CD4-positive, CD25-positive, alpha-beta regulatory T cell (primary cell): ENCODE measurements around the gene RNASE9. TPM values are rescaled to one million over a fixed set of nuclear protein-coding genes. Genes with fewer than 3 reads are reported as not detected.
A peak's percentile ranks its signal among the peaks of the same experiment; 100 is the strongest.
"Not testable (repeated sequence)": the region's sequence is repeated elsewhere in the genome, so short reads cannot be mapped to it uniquely, and the experiment has no call there.

Experiments used
- ATAC-seq, 2 donors: fragments of 150-1000 bp; cut with Tn5 transposase; one replicate each; pipeline ENCODE4 v1.10.0; 2021; ENCODE audit warnings: low read depth in 2 of 2, moderate number of reproducible peaks in 2 of 2, moderate library complexity in 1 of 2
- DNase-seq, 3 donors: peaks; one replicate each; pipeline versions ENCODE4 v3.0.0 to v3.0.0-alpha.2; 2012 to 2022; ENCODE audit warnings: mixed read lengths in 1 of 3
- H3K27ac ChIP-seq: one replicate; pipeline ENCODE4 v1.7.0; 2013; ENCODE audit warnings: mild to moderate bottlenecking, low read length; ENCODE audit not compliant: insufficient read depth, poor library complexity, severe bottlenecking
- H3K27me3 ChIP-seq: one replicate; pipeline ENCODE4 v1.7.0; 2013; ENCODE audit warnings: low read length; ENCODE audit not compliant: control insufficient read depth, insufficient read depth
- H3K36me3 ChIP-seq: one replicate; pipeline ENCODE4 v1.7.0; 2013; ENCODE audit warnings: mild to moderate bottlenecking, low read length, moderate library complexity; ENCODE audit not compliant: control insufficient read depth, insufficient read depth
- H3K4me1 ChIP-seq: 2 replicates; pipeline ENCODE4 v1.7.0; 2013; ENCODE audit warnings: mild to moderate bottlenecking, low read length; ENCODE audit not compliant: insufficient read depth, control insufficient read depth, poor library complexity, severe bottlenecking
- H3K4me3 ChIP-seq: one replicate; pipeline ENCODE4 v1.7.0; 2013; ENCODE audit warnings: low read depth, mild to moderate bottlenecking, low read length, moderate library complexity
- H3K9me3 ChIP-seq, 2 experiments: 1 replicate in 1 of 2; 2 replicates in 1 of 2; pipeline ENCODE4 v1.7.0; 2013; ENCODE audit warnings: low read length in 2 of 2, mild to moderate bottlenecking in 1 of 2, moderate library complexity in 1 of 2; ENCODE audit not compliant: control insufficient read depth in 2 of 2
- H3K27ac Mint-ChIP-seq, 3 donors: one replicate each; pipeline ENCODE4 v1.8.0; 2020 to 2022; ENCODE audit warnings: mild to moderate bottlenecking in 3 of 3, mixed read lengths in 3 of 3, moderate library complexity in 2 of 3
- H3K27me3 Mint-ChIP-seq: one replicate; pipeline ENCODE4 v1.8.0; 2022; ENCODE audit warnings: mild to moderate bottlenecking, mixed read lengths
- H3K36me3 Mint-ChIP-seq: one replicate; pipeline ENCODE4 v1.8.0; 2020; ENCODE audit warnings: mixed read lengths
- H3K4me1 Mint-ChIP-seq, 4 donors: one replicate each; pipeline ENCODE4 v1.8.0; 2020 to 2022; ENCODE audit warnings: mixed read lengths in 4 of 4, mild to moderate bottlenecking in 1 of 4
- H3K4me3 Mint-ChIP-seq, 4 donors: one replicate each; pipeline ENCODE4 v1.8.0; 2020 to 2022; ENCODE audit warnings: mild to moderate bottlenecking in 4 of 4, mixed read lengths in 4 of 4, moderate library complexity in 3 of 4
- H3K9me3 Mint-ChIP-seq, 7 donors: one replicate each; pipeline ENCODE4 v1.8.0; 2020 to 2022; ENCODE audit warnings: mixed read lengths in 7 of 7, mild to moderate bottlenecking in 3 of 7, moderate library complexity in 2 of 7
- polyA plus RNA-seq, 4 donors: library from polyadenylated mRNA; unstranded; fragments of 300-500 nt; fragmentation: Illumina TruSeq; gene quantifications; one replicate each; pipeline ENCODE4 v1.2.3, GENCODE V29; 2021
- total RNA-seq: library from RNA; stranded (reverse); gene quantifications from one replicate; pipeline ENCODE4 v1.2.3, GENCODE V29; 2022

The RNASE9 gene
- total and polyA plus RNA-seq, 5 donors from 2014 or later: not detected

GRCh38 chr14:20570720-20571119 lies 9.9 kb upstream of the RNASE9 start:
- peaks cover 10 to 14% of the 10 kb centered on the region in 2 experiments for H3K9me3 ChIP-seq
- H3K9me3 Mint-ChIP-seq: peaks cover 0 to 17% (median 1%) of the 10 kb centered on the region in 7 donors
- H3K27ac Mint-ChIP-seq, H3K27ac ChIP-seq, H3K4me3 Mint-ChIP-seq, DNase-seq, H3K4me3 ChIP-seq, H3K4me1 Mint-ChIP-seq, H3K4me1 ChIP-seq, H3K36me3 Mint-ChIP-seq, H3K27me3 ChIP-seq, H3K36me3 ChIP-seq, ATAC-seq: not testable (repeated sequence)
- peaks cover 11% of the 10 kb centered on the region for H3K27me3 Mint-ChIP-seq

GRCh38 chr14:20569865-20570264 lies 9.0 kb upstream of the RNASE9 start:
- H3K27me3 ChIP-seq, H3K27ac Mint-ChIP-seq, ATAC-seq, H3K4me3 Mint-ChIP-seq, H3K36me3 Mint-ChIP-seq, DNase-seq, H3K4me1 Mint-ChIP-seq, H3K36me3 ChIP-seq, H3K4me3 ChIP-seq, H3K27ac ChIP-seq, H3K4me1 ChIP-seq: not testable (repeated sequence)
- Mint-ChIP-seq H3K9me3 (peaks cover 0 to 17% (median 1%) of the 10 kb centered on the region in 7 donors), H3K27me3 (peaks cover 14% of the 10 kb centered on the region)
- H3K9me3 ChIP-seq: peaks cover 10 to 14% of the 10 kb centered on the region in 2 experiments

GRCh38 chr14:20569066-20569465 lies 8.2 kb upstream of the RNASE9 start:
- Histone ChIP-seq H3K36me3 (no peaks in the 10 kb centered on the region), H3K9me3 (peaks cover 10 to 14% of the 10 kb centered on the region in 2 experiments), H3K4me1 (no peaks in the 10 kb centered on the region), H3K27ac (no peak overlapping the region), H3K4me3 (no peak overlapping the region), H3K27me3 (no peaks in the 10 kb centered on the region)
- ATAC-seq: no peak
- Mint-ChIP-seq H3K9me3 (peaks cover 0 to 17% (median 1%) of the 10 kb centered on the region in 7 donors), H3K4me1 (peaks cover 0 to 7% (median 6%) of the 10 kb centered on the region in 4 donors), H3K4me3 (no peak overlapping the region), H3K36me3 (no peaks in the 10 kb centered on the region), H3K27me3 (peaks cover 20% of the 10 kb centered on the region), H3K27ac (no peak overlapping the region)
- DNase-seq: no peak

- H3K9me3 ChIP-seq: peaks cover 10 to 14% of the 10 kb centered on the region in 2 experiments
- H3K4me1 Mint-ChIP-seq: peaks cover 0 to 7% (median 6%) of the 10 kb centered on the region in 4 donors
- H3K4me1 ChIP-seq: no peaks in the 10 kb centered on the region
- H3K4me3 ChIP-seq: no peak overlapping the region
- peaks cover 20% of the 10 kb centered on the region for H3K27me3 Mint-ChIP-seq
- ATAC-seq: no peak
- H3K36me3 Mint-ChIP-seq: no peaks in the 10 kb centered on the region
- no peak overlapping the region for H3K27ac ChIP-seq
- no peak overlapping the region for H3K4me3 Mint-ChIP-seq
- peaks cover 0 to 17% (median 1%) of the 10 kb centered on the region in 7 donors for H3K9me3 Mint-ChIP-seq
- peak overlapping the region in 1 of 3 donors; percentile 40 for H3K27ac Mint-ChIP-seq
- peaks cover 3% of the 10 kb centered on the region for H3K27me3 ChIP-seq
- no peaks in the 10 kb centered on the region for H3K36me3 ChIP-seq
- no peak for DNase-seq
Measured at GRCh38 chr14:20568393-20568792, 7.5 kb upstream of the RNASE9 start.

GRCh38 chr14:20567199-20567598 lies 6.4 kb upstream of the RNASE9 start:
- H3K9me3 ChIP-seq: peaks cover 10 to 14% of the 10 kb centered on the region in 2 experiments
- H3K27ac ChIP-seq, ATAC-seq, H3K4me1 ChIP-seq, H3K27ac Mint-ChIP-seq, H3K4me3 ChIP-seq, H3K36me3 ChIP-seq, H3K4me3 Mint-ChIP-seq, H3K36me3 Mint-ChIP-seq, DNase-seq, H3K4me1 Mint-ChIP-seq, H3K27me3 ChIP-seq: not testable (repeated sequence)
- Mint-ChIP-seq H3K9me3 (peaks cover 0 to 17% (median 0%) of the 10 kb centered on the region in 7 donors), H3K27me3 (peaks cover 21% of the 10 kb centered on the region)

GRCh38 chr14:20564501-20564997 lies 3.7 kb upstream of the RNASE9 start:
- Mint-ChIP-seq H3K4me3 (no peak overlapping the region), H3K9me3 (peaks cover 0 to 15% (median 0%) of the 10 kb centered on the region in 7 donors), H3K27me3 (peaks cover 24% of the 10 kb centered on the region), H3K4me1 (peaks cover 0 to 7% (median 6%) of the 10 kb centered on the region in 4 donors), H3K36me3 (no peaks in the 10 kb centered on the region), H3K27ac (no peak overlapping the region)
- H3K27ac ChIP-seq: no peak overlapping the region
- no peak for ATAC-seq
- no peak overlapping the region for H3K4me3 ChIP-seq
- H3K9me3 ChIP-seq: peaks cover 8 to 12% of the 10 kb centered on the region in 2 experiments
- H3K4me1 ChIP-seq: no peaks in the 10 kb centered on the region
- H3K27me3 ChIP-seq: peaks cover 5% of the 10 kb centered on the region
- H3K36me3 ChIP-seq: no peaks in the 10 kb centered on the region
- no peak for DNase-seq

GRCh38 chr14:20563971-20564370 lies 3.1 kb upstream of the RNASE9 start:
- no peak overlapping the region for H3K4me3 ChIP-seq
- no peak for ATAC-seq
- H3K27ac Mint-ChIP-seq: no peak overlapping the region

GRCh38 chr14:20559461-20559904 lies 1.4 kb downstream of the RNASE9 start:
- Histone ChIP-seq H3K36me3 (no peaks in the 10 kb centered on the region), H3K4me1 (no peaks in the 10 kb centered on the region), H3K4me3 (no peak overlapping the region), H3K9me3 (no peaks in the 10 kb centered on the region), H3K27me3 (peaks cover 5% of the 10 kb centered on the region), H3K27ac (no peak overlapping the region)
- H3K9me3 Mint-ChIP-seq: no peaks in the 10 kb centered on the region
- no peaks in the 10 kb centered on the region for H3K36me3 Mint-ChIP-seq
- H3K4me3 Mint-ChIP-seq: no peak overlapping the region
- no peaks in the 10 kb centered on the region for H3K4me1 Mint-ChIP-seq
- no peak overlapping the region for H3K27ac Mint-ChIP-seq
- H3K27me3 Mint-ChIP-seq: peaks cover 11% of the 10 kb centered on the region
- ATAC-seq: no peak
- DNase-seq: no peak

More at GRCh38 chr14:20563971-20564370, 3.1 kb upstream of the RNASE9 start:
- peaks cover 5% of the 10 kb centered on the region for H3K27me3 ChIP-seq
- no peak for DNase-seq
- H3K4me1 ChIP-seq: no peaks in the 10 kb centered on the region
- H3K9me3 ChIP-seq: peaks cover 3 to 6% of the 10 kb centered on the region in 2 experiments
- H3K36me3 ChIP-seq: no peaks in the 10 kb centered on the region
- H3K27ac ChIP-seq: no peak overlapping the region
- peaks cover 24% of the 10 kb centered on the region for H3K27me3 Mint-ChIP-seq
- H3K36me3 Mint-ChIP-seq: no peaks in the 10 kb centered on the region
- H3K4me1 Mint-ChIP-seq: peaks cover 0 to 7% (median 6%) of the 10 kb centered on the region in 4 donors
- peaks cover 0 to 11% (median 0%) of the 10 kb centered on the region in 7 donors for H3K9me3 Mint-ChIP-seq
- H3K4me3 Mint-ChIP-seq: no peak overlapping the region
